Stomach (tissue), 9 donors: ENCODE results near the gene SIM2. TPM values are rescaled to one million over a fixed set of nuclear protein-coding genes. Genes with fewer than 3 reads are reported as not detected.

Experiments
- DNase-seq, 2 donors: peaks; one replicate each; pipeline versions ENCODE4 v3.0.0 to v3.0.0-alpha.2; 2013 to 2019
- H3K27ac ChIP-seq, 5 donors: fragments of 200-600 bp in 4 of 5; sonication (generic) in 4 of 5; one replicate each; pipeline ENCODE4 v1.5.1; 2013 to 2019; ENCODE audit warnings: mild to moderate bottlenecking in 1 of 5, moderate library complexity in 1 of 5
- H3K27me3 ChIP-seq, 3 donors: fragments of 200-600 bp; sonication (generic); one replicate each; pipeline ENCODE4 v1.5.1; 2017 to 2019; ENCODE audit warnings: mixed run types in 1 of 3
- H3K36me3 ChIP-seq, 4 donors: fragments of 200-600 bp; sonication (generic); 1 replicate in 3 of 4; 2 replicates in 1 of 4; pipeline ENCODE4 v1.5.1; 2016 to 2019
- H3K4me1 ChIP-seq, 4 donors: fragments of 200-600 bp; sonication (generic); one replicate each; pipeline ENCODE4 v1.5.1; 2016 to 2019
- H3K4me3 ChIP-seq, 4 donors: fragments of 200-600 bp; sonication (generic) in 3 of 4; one replicate each; pipeline ENCODE4 v1.5.1; 2016 to 2019; ENCODE audit warnings: mild to moderate bottlenecking in 1 of 4
- H3K9me3 ChIP-seq, 4 donors: fragments of 200-600 bp; sonication (generic); one replicate each; pipeline ENCODE4 v1.5.1; 2016 to 2019
- CTCF ChIP-seq, 7 experiments: fragments of 450-650 bp in 4 of 7; fragments of 200-600 bp in 3 of 7; sonication (generic) in 3 of 7; IDR thresholded peaks; one replicate each; pipeline ENCODE4 v1.5.1; 2016 to 2019; ENCODE audit warnings: antibody characterized with exemption in 7 of 7, control low read depth in 2 of 7, mild to moderate bottlenecking in 1 of 7
- EP300 ChIP-seq: sonication (generic); formaldehyde crosslinking; IDR thresholded peaks from one replicate; pipeline ENCODE4 v1.6.1; 2017; ENCODE audit warnings: antibody characterized with exemption
- POLR2A ChIP-seq, 4 donors: fragments of 450-650 bp; IDR thresholded peaks; one replicate each; pipeline ENCODE4 v1.6.1; 2016; ENCODE audit warnings: antibody characterized with exemption in 4 of 4, control low read depth in 2 of 4, mild to moderate bottlenecking in 1 of 4, moderate library complexity in 1 of 4
- POLR2AphosphoS5 ChIP-seq, 3 donors: sonication (generic); formaldehyde crosslinking; IDR thresholded peaks; one replicate each; pipeline ENCODE4 v1.6.1; 2016; ENCODE audit warnings: antibody characterized with exemption in 3 of 3
- WGBS, 5 donors: extraction: QIAGEN DNeasy Blood & Tissue Kit in 3 of 5; methylation state at CpG; one replicate each; pipeline versions ENCODE4 v1.1.5 to v1.1.7; 2013 to 2018; 5-methylcytosine and 5-hydroxymethylcytosine counted together
- intact Hi-C: fragments of 100-400 bp; cut with DNase I; formaldehyde crosslinking; loops from one replicate; pipeline ENCODE4 v1.15.1; 2023; ENCODE audit warnings: low total_unique reads
- polyA plus RNA-seq, 3 donors: library from polyadenylated mRNA; stranded (reverse); fragments of 200-250 nt; gene quantifications; one replicate each; pipeline ENCODE4 v1.2.3, GENCODE V29; 2013
- total RNA-seq, 5 donors: library from RNA; depleted of rRNA; stranded (reverse); fragments of >200 nt; gene quantifications; one replicate each; pipeline versions ENCODE4 v1.1.0 to v1.2.3, GENCODE V29; 2014 to 2016
- donor health status: healthy with polysubstance abuse.
- donor health status: Bipolar disorder and iron deficiency.
- donor health status: healthy.

The SIM2 gene
- total and polyA plus RNA-seq, 8 donors, result 3.3 to 28.3 (median 14.0) TPM; not detected in 1

- H3K27ac ChIP-seq, result no peak overlapping the region
- TF ChIP-seq POLR2AphosphoS5 (IDR thresholded peaks at IDR 0.05) (no peak), POLR2A (IDR thresholded peaks at IDR 0.05) (no peak), CTCF (IDR thresholded peaks at IDR 0.05) (no peak), EP300 (no peak)
- 76 to 80% (median 77%) methylated on average over 5 of the region's 5 CpGs for WGBS, 5 donors
These were observed 26.2 kb upstream of the SIM2 start for GRCh38 chr21:36672737-36673136.

DNA sequence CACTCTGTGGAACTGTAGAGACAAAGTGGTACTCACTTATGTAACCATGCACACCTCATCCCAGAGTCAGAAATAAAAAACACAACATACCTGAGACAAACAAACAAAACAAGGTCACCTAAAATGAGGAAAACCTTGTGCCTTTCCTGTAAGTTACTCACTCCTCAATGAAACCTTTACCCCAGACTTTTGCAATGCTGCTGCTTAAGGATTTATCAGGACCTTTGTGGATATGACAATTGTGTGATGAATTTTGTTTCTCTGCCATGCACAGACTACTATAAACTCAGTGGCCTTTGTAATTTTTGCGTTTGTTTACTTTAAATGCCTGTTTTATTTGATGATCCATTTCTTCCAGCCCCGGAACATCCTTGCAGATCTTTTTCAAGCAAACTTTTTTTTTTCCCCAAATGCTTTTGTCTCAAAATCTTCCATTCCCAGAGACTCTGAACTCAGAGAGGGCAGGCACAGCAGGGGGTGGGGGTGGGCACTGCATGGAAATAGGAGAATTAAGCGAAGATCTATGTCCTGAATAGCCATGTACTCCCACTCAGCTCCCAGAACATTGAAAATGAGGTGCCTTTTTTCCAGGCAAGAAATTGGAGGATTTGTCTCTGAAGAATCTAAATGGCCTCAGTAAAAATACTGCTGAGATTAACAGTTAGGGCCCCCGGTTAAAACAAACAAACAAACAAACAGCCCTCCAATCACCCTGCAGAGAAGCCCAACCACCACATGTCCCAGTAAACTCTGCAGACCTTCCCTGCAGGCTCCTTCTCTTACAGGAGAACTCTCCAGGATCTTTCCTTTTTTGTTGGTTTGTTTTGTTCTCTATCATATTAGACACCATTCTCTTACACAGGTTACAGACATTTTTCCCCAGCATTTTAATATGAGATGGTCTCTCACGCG lies 22.6 kb upstream of the SIM2 start:
- 59 to 74% (median 68%) methylated on average over 6 of the region's 6 CpGs for WGBS, 5 donors
- Histone ChIP-seq H3K4me1 (no peaks in the 10 kb centered on the region), H3K27me3 (peaks cover 0 to 27% (median 0%) of the 10 kb centered on the region in 3 donors), H3K9me3 (peaks cover 0 to 17% (median 12%) of the 10 kb centered on the region in 4 donors), H3K4me3 (no peak overlapping the region), H3K36me3 (no peaks in the 10 kb centered on the region), H3K27ac (no peak overlapping the region)
- no peak for TF ChIP-seq EP300
- TF ChIP-seq POLR2A (IDR thresholded peaks at IDR 0.05), result no peak
- no peak for TF ChIP-seq CTCF (IDR thresholded peaks at IDR 0.05)
- no peak for TF ChIP-seq POLR2AphosphoS5 (IDR thresholded peaks at IDR 0.05)
- DNase-seq, result no peak
- intact Hi-C loops, result no loop called here

More at GRCh38 chr21:36672737-36673136, 26.2 kb upstream of the SIM2 start:
- Histone ChIP-seq H3K27me3 (peaks cover 0 to 19% (median 0%) of the 10 kb centered on the region in 3 donors), H3K9me3 (no peaks in the 10 kb centered on the region), H3K36me3 (no peaks in the 10 kb centered on the region), H3K4me1 (no peaks in the 10 kb centered on the region), H3K4me3 (no peak overlapping the region)
- intact Hi-C loops, result no loop called here
- DNase-seq, result no peak

DNA sequence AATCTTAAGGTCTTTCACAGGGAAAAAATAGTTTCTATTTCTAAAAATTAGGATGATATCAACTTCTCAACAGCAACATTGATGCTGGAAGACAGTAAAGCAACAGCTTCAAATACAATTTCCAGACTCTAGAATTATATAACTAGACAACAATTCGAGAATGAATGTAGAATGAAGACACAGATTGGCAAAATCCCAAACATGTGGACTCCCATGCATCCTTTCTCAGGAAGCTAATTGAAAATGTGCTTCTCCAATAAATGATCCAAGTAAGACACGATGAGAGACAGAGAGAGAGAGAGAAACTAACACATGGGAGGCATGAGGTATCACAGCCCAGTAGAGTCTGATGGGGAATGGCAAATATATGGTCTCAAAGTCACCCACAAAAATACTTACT lies 21.5 kb upstream of the SIM2 start:
- WGBS, 5 donors, result 62 to 87% (median 70%) methylated on average over 2 of the region's 2 CpGs
- Histone ChIP-seq H3K9me3 (peaks cover 0 to 25% (median 19%) of the 10 kb centered on the region in 4 donors), H3K4me3 (no peak overlapping the region), H3K27me3 (peaks cover 0 to 28% (median 0%) of the 10 kb centered on the region in 3 donors), H3K27ac (no peak overlapping the region), H3K36me3 (no peaks in the 10 kb centered on the region), H3K4me1 (no peaks in the 10 kb centered on the region)
- no peak for DNase-seq
- TF ChIP-seq POLR2AphosphoS5 (IDR thresholded peaks at IDR 0.05) (no peak), POLR2A (IDR thresholded peaks at IDR 0.05) (no peak), EP300 (no peak), CTCF (IDR thresholded peaks at IDR 0.05) (no peak)
- intact Hi-C loops, result no loop called here

DNA sequence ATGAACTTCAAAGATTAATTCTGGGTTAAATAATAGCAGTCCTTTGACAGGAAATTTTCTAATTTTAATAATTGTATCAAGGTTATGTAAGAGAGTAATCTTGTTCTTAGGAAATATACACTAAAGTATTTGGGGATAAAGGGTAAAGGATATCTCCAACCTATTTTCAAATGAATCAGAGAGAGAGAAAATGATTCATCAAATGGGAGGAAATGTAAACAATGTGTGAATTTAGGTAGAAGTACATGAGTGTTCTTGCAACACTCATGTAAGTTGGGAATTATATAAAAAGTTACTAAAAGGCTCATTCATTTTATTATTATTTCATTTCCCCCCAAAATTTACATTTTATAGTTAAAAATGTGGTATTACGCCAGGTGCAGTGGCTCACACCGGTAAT lies 20.4 kb upstream of the SIM2 start:
- H3K9me3 ChIP-seq, result peaks cover 0 to 25% (median 19%) of the 10 kb centered on the region in 4 donors
- 84 to 98% (median 91%) methylated on average over 2 of the region's 2 CpGs for WGBS, 5 donors
- no peak for DNase-seq
- peaks cover 0 to 38% (median 0%) of the 10 kb centered on the region in 3 donors for H3K27me3 ChIP-seq
- TF ChIP-seq CTCF (IDR thresholded peaks at IDR 0.05), result no peak
- H3K4me3 ChIP-seq, result no peak overlapping the region
- intact Hi-C loops, result no loop called here
- no peaks in the 10 kb centered on the region for H3K4me1 ChIP-seq
- H3K27ac ChIP-seq, result no peak overlapping the region
- no peaks in the 10 kb centered on the region for H3K36me3 ChIP-seq
